NT2/D1 (cell line): ENCODE results near the gene DNAH11.

Source experiments
- SUZ12 ChIP-seq: IDR thresholded peaks from 2 replicates; pipeline ENCODE4 v1.6.1; 2011; ENCODE audit not compliant: insufficient read length, insufficient read depth; ENCODE audit errors: extremely low read depth
- YY1 ChIP-seq: IDR thresholded peaks from 2 replicates; pipeline ENCODE4 v1.6.1; 2011; ENCODE audit not compliant: insufficient read length, insufficient read depth

DNA sequence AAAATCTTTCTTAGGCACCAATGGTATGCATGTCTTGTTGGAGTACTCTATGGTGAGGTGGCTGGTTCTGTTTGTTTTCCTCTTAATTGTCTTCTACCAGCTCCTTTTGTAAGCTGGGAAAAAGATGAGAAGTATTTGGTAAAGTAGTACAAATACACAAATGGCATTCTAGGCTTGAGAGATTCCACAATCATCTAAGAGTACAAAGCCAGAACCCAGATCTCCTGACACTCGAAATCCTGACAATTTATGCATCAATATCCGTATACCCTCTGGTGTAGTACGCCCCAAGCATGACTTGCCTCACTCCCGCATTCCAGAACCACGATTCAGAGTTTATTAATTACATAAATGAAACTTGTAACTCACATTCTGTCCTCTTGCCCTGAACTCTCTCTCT lies 359.4 kb downstream of the DNAH11 start:
- TF ChIP-seq YY1 (no peak), SUZ12 (no peak)
